Renal cortex interstitium (tissue), 11 donors: Measurements from ENCODE around the gene HYOU1. TPM values are rescaled to one million over a fixed set of nuclear protein-coding genes. Genes with fewer than 3 reads are reported as not detected.
A peak's percentile ranks its signal among the peaks of the same experiment; 100 is the strongest.
"Not testable (repeated sequence)": the region's sequence is repeated elsewhere in the genome, so short reads cannot be mapped to it uniquely, and the experiment has no call there.

Source experiments
- DNase-seq, 11 donors: peaks; one replicate each; pipeline ENCODE4 v3.0.0-alpha.2; 2013; ENCODE audit warnings: low read depth in 9 of 11, low spot score in 4 of 11; ENCODE audit errors: extremely low read depth in 1 of 11
- polyA plus RNA-seq, 3 donors: library from polyadenylated mRNA; unstranded; fragments of 120-200 nt; gene quantifications; one replicate each; pipeline ENCODE4 v1.2.1, GENCODE V29; 2013; ENCODE audit not compliant: insufficient read length in 3 of 3

The HYOU1 gene
- polyA plus RNA-seq, 3 donors: 119 to 133 (median 120) TPM

GRCh38 chr11:119028346-119029068, 28.5 kb downstream of the HYOU1 start:
- DNase-seq: no peak

DNA sequence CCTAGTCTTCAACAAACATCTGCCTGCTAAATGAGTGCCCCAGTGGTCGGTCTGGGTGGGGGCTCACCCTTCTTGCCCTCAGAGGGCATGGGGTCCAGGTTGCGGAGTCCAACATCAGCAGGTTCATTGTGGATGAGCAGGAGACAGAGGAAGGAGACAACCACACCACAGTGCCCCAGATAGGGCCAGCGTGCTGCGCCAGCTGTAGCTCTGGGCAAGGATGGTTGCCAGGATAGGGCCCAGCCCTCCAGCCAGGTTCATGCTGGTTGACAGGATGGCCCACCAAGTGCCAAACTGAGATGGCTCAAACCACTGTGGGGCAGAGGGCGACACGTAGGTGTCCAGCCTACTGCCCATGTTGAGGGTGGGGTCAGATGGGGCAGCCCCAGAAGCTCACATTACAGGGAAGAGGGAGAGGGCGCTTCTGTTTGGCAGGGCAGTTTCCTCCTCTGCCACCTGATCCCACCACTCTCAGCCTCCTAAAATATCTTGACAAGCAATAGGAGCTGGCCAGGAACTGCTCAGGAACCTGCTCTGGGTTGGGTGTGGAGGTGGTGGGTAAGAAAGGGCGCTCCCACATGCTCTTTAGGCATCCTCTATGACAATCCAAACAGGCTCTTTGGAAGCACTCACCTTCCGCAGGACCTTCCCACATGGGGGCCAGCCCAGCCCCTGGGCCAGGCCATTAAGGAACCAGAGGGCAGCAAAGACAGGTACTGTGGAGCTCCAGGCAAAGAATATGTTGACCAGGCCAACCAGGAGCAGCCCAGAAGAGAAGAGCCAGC, 29.3 kb downstream of the HYOU1 start:
- DNase-seq: no peak

GRCh38 chr11:119026970-119027369, 30.0 kb downstream of the HYOU1 start:
- peak in 1 of 11 donors; percentile 43 for DNase-seq

GRCh38 chr11:119025978-119026766, 30.8 kb downstream of the HYOU1 start:
- no peak for DNase-seq

GRCh38 chr11:119025541-119025940, 31.5 kb downstream of the HYOU1 start:
- no peak for DNase-seq

DNA sequence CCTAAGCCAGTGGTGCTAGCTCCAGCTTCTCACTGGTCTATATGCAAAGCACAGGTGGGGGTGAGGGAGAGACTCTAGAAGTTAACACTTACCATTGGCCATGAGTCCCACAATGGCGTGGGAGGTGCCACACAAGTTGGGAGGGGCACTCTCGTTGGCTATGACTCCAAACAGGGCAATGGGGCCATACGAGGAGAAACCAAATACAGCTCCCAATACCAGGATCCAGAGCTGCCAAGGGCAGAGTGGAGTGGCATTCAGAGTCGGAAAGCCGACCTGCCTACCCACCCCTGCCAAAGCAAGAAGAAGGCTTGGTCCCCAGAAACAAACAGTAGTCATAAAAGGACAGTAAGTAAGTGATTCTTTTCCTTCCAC, 31.9 kb downstream of the HYOU1 start:
- DNase-seq: no peak

DNA sequence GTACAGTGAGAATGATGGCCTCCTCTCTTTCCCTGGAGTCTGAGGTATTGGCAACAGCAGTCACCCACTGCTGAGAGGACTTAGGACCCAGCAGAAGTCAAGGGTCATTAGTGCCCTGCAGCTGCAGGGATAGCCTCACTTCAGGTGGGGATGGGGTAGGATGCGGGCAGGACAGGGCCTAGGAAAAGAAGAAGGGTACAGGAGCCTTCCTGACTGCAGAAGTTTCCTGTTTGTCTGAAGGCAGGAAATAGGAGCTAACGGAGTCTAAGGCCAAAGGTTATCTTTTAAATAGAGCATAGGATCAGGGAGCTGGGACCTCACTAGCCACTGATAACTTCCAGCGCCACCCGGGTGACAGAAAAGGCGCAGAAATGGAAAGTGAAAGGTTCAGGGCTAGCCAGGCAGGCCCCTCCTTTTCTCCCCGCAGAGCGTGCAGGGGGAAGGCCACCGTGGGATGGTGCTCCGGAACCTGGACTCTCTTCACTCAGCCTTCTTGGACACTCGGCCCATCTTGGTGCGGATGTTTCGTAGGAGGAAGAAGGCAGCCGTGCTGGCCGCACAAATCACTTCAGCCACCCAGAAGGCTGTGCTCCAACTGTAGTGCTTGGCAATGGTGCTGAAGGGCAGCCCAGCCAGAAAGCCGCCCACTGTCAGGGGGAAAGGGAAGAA, 32.4 kb downstream of the HYOU1 start:
- no peak for DNase-seq

DNA sequence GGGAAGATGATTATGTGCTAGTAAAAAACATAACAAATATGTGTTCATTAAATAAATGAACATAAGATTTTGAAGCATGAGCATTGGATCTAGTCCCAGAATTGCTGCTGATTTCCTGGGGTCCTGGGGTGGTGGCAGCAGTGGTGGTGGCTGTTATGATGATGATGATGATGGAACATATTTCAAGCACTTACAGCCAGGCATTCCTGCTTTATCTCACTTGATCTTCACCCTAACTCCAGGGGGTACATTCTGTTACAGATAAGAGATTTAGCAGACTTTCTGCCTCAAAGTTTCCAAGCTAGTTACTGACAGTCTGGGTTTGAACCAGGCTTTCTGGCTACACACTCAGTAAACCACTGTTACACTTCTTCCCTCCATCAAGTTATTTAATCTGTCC, 33.3 kb downstream of the HYOU1 start:
- no peak for DNase-seq

DNA sequence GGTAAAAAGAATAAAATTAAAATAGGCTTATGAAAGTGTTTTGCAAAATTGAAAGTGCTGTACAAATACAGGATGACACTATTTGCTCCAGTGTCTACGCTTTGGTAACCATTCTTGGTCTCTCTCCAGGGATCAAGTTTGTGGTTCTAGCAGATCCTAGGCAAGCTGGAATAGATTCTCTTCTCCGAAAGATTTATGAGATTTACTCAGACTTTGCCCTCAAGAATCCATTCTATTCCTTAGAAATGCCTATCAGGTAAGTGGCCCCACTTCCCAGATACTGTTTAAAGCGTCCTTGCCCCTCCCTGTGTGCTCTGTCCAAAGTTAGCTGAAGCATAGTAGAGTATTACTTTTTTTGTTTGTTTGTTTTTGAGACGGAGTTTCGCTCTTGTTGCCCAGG, 35.4 kb downstream of the HYOU1 start:
- no peak for DNase-seq

GRCh38 chr11:119019996-119020395, 37.0 kb downstream of the HYOU1 start:
- DNase-seq: no peak

DNA sequence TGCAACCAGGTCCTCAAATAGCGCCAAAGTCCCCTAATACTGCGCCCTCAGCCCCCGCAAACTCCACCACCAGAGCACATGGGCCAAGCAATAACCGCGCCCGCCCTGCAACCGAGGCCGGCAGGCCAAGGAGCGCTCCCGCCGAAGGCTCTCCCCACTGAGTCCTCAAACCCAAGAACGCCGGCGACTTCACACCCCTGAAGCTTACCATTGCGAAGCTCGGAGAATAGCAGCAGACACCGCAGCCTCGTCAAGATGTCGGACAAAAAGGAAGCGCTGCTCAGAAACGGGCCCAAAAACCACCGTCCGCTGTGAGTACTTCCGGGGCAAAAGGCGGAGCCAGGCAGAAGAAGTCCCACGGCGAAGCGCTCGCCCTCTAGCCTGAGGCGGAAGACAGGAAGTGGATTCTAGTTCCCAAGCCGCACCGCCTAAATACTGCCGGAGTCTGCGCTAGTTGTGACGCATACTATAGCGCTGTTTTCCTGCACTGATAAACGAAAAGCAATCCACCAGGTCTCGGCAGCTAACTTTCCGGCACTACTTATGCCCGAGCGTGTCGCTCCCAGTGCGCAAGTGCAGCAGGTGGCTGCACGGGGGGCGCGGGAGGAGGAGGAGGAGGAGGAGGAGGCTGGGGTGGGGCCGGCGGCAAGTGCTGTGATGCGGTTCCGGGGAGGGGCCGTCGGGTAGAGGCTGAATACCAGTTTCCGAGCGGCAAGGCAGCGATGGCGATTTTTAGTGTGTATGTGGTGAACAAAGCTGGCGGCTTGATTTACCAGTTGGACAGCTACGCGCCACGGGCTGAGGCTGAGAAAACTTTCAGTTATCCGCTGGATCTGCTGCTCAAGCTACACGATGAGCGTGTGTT, 38.7 kb downstream of the HYOU1 start, which contains the start of the genes RPS25 and TRAPPC4:
RPS25 (minus strand) TSS at position 270 of the 865 bp plus-strand sequence; CDS start at position 211, 59 bp downstream.
TRAPPC4 (plus strand) TSS at position 693 of the 865 bp plus-strand sequence; CDS start at position 723, 30 bp downstream.
- peak; percentile 92 to 97 (median 95) for DNase-seq

- DNase-seq: not testable (repeated sequence)
These were observed 39.6 kb downstream of the HYOU1 start for GRCh38 chr11:119017377-119017776.

DNA sequence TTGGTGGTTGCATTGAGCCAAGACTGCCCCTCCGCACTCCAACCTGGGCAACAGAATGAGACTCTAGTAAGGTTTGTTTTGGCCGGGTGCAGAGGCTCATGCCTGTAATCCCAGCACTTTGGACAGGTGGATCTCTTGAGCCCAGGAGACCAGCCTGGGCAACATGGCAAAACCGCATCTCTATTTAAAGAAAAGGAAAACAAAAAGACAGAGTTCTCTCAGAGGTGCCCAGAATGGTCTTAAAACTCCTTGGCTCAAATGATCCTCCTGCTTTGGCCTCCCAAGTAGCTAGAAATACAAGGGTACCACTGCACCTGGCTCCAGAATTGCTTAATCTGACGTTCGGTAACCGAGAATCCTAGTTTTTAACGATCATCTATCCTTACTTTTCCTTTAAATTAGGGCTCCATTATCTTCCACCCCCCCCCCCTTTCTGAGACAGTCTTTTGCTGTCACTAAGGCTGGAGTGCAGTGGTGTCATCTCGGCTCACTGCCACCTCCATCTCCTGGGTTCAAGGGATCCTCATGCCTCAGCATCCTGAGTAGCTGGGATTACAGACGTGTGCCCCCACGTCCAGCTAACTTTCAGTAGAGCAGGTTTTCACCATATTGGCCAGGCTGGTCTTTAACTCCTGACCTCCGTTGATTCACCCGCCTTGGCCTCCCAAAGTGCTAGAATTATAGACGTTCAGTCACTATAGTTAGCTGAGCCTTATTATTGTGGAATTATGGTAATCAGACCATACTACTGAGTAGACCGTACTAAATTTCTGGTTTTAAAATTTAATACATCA, 40.6 kb downstream of the HYOU1 start:
- DNase-seq: no peak

GRCh38 chr11:119015054-119015611, 41.9 kb downstream of the HYOU1 start:
- DNase-seq: no peak

- DNase-seq: no peak
These were observed 42.6 kb downstream of the HYOU1 start for GRCh38 chr11:119014209-119014924.

DNA sequence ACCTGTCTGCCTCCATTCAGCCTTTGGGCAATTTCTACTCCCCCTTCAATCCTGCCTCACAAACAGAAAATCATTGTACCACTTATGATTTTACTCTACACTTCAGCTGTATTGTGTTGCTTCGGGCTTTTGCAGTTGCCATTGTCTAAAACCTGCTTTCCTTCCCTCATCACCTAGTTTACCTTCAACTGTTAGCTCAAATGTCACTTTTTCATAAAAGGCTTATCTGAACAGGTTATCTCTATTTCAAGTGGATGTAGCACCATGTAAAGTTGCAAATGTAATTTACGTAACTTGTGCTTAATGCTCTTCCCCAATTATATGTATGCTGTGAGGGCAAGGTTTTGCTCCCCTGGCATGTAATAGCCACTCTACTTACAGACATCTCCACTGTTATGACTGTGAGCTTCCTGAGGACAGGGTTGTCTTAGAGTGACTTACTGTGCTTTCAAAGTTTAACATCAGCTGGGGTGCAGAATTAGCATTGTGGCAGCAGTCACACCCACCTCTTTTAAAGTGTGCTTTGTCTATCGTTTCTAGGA, 44.3 kb downstream of the HYOU1 start:
- no peak for DNase-seq
